Measurements from ENCODE around the gene WDR33.

Gene WDR33

DNA sequence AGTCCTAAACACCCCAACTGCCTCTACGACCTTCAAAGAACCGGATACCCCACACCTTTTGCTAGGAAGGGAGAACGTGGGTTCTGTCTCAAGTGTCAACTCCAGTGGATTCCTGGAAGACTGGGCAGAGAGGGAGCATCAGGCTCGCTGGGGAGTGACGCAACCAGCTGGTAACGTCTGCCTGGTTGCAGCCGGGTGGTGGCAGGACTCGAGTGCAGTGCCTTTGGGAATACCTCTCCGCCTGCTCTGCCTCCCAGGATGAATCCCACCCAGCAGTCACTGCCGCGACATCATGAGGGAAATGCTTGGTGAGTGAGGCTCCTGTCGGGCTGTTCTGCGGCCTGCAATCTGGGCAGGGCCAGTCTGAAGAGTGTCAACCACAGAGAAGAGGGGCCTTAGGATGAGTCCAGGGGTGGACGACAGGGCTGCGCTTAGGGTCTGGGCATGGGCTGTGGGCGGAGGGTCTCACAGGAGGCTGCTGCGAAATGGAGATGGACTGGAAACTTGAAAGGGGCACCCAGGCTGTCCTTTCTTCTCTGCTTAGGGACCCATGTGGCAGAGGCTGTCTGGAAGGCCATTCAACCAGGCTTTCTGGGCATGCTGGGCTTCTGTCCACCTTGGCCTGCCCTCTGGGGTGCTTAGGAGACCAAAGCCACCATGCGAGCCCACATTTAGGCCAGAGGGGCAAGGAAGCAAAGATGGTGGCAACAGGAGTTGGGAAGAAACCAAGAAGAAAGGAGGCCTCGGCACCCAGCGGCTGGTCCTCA, 152.1 kb downstream of the WDR33 start:
- TF ChIP-seq, protein P1, sequence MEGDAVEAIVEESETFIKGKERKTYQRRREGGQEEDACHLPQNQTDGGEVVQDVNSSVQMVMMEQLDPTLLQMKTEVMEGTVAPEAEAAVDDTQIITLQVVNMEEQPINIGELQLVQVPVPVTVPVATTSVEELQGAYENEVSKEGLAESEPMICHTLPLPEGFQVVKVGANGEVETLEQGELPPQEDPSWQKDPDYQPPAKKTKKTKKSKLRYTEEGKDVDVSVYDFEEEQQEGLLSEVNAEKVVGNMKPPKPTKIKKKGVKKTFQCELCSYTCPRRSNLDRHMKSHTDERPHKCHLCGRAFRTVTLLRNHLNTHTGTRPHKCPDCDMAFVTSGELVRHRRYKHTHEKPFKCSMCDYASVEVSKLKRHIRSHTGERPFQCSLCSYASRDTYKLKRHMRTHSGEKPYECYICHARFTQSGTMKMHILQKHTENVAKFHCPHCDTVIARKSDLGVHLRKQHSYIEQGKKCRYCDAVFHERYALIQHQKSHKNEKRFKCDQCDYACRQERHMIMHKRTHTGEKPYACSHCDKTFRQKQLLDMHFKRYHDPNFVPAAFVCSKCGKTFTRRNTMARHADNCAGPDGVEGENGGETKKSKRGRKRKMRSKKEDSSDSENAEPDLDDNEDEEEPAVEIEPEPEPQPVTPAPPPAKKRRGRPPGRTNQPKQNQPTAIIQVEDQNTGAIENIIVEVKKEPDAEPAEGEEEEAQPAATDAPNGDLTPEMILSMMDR (IDR thresholded peaks at IDR 0.05; ENCODE audit: borderline replicate concordance, insufficient read depth, low read depth, low read length): no peak
- no peak overlapping the region for H3K4me3 ChIP-seq (ENCODE audit: low read depth, low read length)

DNA sequence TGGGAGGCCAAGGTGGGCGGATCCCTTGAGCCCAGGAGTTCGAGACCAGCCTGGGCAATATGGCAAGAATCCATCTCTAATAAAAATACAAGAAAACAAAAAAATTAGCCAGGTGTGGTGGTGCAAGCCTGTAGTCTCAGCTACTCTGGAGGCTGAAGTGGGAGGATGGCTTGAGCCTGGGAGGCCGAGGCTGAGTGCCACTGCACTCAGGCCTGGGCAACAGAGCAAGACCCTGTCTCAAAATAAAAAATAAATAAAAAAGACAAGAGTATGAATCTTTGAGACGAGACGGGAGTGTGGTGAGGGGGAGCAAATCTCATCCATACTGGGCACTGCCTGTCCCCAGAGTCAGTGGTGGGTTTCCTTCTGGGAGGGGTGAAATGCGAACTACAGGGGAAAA, 152.8 kb downstream of the WDR33 start:
- TF ChIP-seq, protein P1 (IDR thresholded peaks at IDR 0.05; ENCODE audit: borderline replicate concordance, insufficient read depth, low read depth, low read length): no peak

DNA sequence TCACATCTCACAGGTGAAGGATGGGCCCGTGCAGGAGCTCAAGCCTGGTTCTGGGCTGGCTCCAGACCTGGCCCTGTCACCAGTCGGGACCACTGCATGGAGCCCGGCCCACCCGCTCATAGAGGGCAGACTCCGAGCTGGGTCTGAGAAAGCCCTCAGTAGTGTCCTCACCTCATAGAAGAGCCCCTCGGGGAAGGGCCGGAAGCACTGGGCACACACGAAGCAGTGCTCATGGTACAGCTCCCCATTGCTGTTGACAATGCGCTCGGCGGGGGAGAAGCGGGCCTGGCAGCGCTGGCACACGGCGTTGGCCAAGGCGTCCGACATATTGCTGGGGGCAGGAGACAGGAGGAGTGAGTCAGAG, 153.8 kb downstream of the WDR33 start:
- TF ChIP-seq, protein P1 (IDR thresholded peaks at IDR 0.05; ENCODE audit: borderline replicate concordance, insufficient read depth, low read depth, low read length): no peak
- H3K4me3 ChIP-seq (ENCODE audit: low read depth, low read length): no peak overlapping the region

More for the DNA sequence above, 152.8 kb downstream of the WDR33 start:
- H3K4me3 ChIP-seq (ENCODE audit: low read depth, low read length): no peak overlapping the region

DNA sequence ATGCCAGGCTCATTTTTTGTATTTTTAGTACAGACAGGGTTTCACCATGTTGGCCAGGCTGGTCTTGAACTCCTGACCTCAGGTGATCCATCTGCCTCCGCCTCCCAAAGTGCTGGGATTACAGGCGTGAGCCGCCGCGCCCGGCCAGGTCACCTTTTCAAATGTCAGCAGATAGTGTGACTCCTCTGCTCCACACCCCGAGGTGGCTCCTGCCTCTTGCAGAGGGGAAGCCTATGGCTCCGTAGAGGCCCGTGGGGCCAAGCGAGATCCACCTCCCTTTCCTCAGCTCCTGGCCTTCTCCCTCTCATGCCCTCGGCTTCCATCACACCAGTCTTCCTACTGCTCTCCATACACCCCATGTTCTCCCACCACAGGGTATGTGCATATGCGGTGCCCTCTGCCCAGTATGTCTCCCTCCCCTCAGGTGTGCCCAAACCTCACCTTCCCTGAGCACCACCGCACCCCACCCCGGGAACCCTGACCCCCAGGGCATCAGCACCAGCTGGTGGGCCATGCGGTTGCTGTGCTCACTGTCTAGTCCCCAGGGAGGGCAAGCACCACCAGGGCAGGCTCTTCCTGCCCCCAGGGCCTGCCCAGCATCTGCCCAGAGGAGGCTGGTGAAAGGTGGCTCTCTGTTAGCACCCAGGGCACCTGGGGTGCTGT, 154.3 kb downstream of the WDR33 start:
- TF ChIP-seq, protein P1 (IDR thresholded peaks at IDR 0.05; ENCODE audit: borderline replicate concordance, insufficient read depth, low read depth, low read length): no peak
- H3K4me3 ChIP-seq (ENCODE audit: low read depth, low read length): no peak overlapping the region

DNA sequence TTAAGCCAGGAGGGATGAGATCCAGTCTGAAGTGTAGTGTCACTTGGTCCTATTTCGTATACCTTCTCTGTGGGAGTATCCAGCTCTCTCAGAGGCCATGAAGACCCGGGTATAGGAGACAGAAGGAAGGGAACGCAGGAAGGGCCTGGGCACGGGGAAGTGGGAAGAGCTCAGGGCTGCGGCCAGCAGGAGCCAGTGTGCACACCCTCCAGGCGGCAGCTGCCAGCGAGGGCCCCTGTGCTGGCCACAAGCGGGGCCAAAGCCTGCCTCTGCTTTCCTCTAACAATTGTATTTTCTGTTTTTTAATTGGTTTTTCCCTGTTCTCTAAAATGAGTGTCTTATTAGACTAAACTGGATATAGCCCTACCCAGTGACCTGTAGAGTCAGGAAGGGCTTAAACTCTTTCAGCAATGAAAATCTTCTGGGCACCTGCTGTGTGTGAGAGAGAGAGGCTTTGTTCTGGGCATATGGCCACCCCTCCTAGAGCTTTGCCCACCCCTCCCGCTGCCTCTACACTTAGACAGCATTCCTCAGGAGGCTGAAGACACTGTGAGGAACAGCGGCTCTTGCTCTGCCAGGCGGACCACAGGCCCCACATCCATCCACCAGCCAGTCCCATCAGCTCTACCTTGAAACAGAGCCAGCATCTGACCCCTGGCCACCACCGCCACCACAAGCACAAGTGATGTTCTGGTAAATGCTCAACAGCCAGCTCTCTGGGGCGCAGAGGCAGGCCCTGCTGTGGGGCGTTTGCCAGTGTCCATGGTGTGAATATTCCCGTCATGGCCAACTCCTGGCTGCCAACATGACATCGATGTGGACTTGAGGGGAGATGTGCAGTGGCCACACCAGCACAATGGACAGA, 155.5 kb downstream of the WDR33 start:
- TF ChIP-seq, protein P1 (IDR thresholded peaks at IDR 0.05; ENCODE audit: borderline replicate concordance, insufficient read depth, low read depth, low read length): no peak
- H3K4me3 ChIP-seq (ENCODE audit: low read depth, low read length): no peak overlapping the region

DNA sequence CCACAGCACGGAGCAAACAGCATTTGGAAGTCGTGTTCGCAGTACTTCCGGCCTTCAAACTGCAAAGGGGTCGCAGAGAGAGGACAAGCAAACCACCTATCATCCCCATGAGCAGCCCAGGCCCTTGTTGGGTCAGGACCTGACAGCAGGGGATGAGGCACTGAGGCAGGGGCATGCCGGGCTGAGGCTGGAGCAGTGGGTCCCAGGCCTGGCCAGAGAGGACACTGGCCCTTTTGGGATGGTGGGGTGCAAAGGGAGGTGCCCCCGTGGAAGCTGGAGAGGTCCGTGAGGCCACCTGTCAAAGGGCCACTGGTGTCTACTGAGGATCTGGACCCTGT, 156.2 kb downstream of the WDR33 start:
- TF ChIP-seq, protein P1 (IDR thresholded peaks at IDR 0.05; ENCODE audit: borderline replicate concordance, insufficient read depth, low read depth, low read length): no peak
- H3K4me3 ChIP-seq (ENCODE audit: low read depth, low read length): no peak overlapping the region
